ENCODE data around the gene CKS2.

DNA sequence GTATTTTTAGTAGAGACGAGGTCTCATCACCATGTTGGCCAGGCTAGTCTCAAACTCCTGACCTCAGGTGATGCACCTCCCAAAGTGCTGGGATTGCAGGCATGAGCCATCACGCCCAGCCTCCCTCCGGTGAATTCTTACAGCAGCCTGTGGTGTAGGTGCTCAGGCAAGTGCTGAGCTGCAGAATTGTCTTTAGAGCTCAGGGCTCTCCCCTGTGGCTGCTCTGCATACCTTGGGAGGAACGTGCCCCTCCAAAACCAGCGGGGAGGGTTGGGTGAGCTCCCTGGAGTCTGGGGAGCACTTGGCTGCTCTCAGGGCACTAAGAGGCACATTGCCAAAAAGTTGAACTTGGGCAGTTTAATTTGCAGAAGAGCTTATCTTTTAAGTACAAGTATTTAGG is 36.7 kb downstream of the CKS2 start:
- TF ChIP-seq, protein P1, sequence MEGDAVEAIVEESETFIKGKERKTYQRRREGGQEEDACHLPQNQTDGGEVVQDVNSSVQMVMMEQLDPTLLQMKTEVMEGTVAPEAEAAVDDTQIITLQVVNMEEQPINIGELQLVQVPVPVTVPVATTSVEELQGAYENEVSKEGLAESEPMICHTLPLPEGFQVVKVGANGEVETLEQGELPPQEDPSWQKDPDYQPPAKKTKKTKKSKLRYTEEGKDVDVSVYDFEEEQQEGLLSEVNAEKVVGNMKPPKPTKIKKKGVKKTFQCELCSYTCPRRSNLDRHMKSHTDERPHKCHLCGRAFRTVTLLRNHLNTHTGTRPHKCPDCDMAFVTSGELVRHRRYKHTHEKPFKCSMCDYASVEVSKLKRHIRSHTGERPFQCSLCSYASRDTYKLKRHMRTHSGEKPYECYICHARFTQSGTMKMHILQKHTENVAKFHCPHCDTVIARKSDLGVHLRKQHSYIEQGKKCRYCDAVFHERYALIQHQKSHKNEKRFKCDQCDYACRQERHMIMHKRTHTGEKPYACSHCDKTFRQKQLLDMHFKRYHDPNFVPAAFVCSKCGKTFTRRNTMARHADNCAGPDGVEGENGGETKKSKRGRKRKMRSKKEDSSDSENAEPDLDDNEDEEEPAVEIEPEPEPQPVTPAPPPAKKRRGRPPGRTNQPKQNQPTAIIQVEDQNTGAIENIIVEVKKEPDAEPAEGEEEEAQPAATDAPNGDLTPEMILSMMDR (IDR thresholded peaks at IDR 0.05 in 8 of 11, conservative IDR thresholded peaks at IDR 0.05 in 3 of 11) = no peak
- TF ChIP-seq POLR2AphosphoS5 (IDR thresholded peaks at IDR 0.05) (no peak), POLR2A (IDR thresholded peaks at IDR 0.05) (no peak)

All from spleen (tissue), 7 donors.